ENCODE data around the gene SLC15A1.

Gene SLC15A1

DNA sequence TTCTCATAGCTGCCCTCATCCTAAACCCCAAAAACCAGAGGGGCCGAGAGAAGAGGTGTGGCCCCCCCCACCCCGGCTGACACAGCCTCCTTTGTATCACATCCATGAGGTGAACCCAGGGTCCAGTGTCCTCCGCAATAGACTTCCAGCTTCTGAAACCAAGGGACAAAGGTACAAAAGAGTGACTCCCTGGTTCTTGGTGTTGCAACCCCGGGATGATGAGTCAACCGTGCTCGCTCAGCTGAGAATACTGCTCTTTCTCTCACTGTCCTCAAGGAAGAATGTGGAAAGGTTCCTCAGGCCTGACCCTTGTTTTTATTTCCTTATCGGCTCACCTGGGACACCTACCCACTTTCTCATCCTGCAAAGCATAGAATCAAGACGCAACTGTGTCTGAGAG, 5.5 kb downstream of the SLC15A1 start:
- DNase-seq = no peak

DNA sequence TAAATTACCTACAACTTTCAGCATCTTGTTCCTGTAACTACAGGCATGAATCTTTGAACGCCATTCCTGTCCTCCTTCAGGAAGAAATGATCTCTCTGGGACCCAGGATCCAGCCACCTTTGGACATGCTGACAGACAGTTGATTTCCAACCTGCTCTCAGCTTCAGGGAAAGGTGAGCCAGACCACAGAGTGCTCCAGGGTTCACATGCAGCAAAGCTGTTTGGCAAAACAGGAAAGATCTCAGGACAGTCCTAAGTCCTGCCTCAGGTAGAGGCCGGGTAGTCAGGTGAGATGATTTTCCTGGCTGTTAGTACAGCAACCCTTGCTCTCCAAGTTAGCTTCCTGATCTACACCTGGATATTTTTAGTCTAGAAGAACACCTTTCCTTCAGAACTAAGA, 9.1 kb downstream of the SLC15A1 start:
- no peak for DNase-seq

DNA sequence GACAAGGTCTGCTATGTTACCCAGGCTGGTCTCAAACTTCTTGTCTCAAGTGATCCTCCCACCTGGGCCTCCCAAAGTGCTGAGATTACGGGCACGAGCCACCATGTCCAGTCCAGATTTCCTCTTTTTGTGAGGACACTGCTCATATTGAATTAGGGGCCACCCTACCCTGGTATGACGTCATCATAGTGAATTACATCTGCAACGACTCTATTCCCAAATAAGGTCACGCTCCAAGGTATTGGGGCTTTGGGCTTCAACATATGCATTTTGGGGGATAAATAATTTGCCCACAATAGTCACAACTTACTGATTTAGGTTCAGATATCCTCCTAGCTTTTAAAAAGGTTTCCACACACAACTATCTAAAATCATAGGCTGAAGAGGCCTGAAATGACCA, 9.5 kb downstream of the SLC15A1 start:
- no peak for DNase-seq

DNA sequence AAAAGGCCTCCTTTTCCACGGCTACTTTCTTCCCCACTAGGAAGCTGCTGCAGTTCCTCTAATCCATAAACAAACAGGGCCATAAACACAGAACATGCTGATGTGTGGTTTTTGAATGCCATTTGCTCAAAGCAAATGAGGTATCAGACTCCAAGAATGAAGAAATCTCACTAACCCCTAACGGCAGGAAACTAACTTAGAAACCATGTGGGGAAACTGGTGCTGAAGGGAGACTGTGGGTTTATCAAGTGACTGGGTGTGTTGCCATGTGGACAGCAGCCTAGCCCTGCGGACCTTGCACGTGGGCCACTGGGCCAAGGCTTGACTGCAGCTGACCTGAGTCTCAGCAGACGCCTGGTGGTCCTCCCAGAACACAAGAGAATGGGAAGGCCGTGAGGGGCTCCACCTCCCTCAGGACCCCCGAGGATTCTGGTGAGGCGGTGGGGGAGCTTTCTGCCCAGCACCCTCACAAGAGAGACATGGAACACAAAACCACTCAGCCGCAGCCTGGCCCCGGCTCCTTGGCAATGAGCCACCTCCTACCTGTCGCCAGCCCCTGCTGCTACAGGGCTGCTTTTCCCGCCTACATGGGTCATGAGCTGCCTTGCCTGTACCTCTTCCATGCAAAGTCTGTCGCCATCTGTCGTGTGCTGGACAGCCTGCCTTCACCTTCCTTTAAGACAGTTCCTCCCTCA, 10.6 kb downstream of the SLC15A1 start:
- DNase-seq = no peak

DNA sequence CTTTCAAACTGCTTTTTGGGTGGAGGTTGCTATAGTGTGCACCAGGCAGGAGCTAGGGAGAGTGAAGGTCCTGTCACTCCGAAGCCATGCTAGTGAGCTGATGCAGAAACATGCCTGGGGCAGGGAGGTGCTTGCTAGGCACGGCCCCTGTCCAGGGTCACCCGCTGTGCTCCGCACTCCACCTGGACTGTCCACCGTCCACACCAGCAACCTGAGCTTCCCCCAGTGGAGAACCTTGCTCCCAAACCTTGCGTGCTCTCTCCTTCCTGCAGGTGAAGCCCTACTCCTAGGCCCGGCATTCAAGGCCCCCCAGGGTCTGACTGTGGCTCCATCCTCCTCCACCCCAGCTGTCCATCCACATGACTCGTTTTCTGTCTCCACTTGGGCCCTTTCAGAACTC, 12.3 kb downstream of the SLC15A1 start:
- DNase-seq = no peak

DNA sequence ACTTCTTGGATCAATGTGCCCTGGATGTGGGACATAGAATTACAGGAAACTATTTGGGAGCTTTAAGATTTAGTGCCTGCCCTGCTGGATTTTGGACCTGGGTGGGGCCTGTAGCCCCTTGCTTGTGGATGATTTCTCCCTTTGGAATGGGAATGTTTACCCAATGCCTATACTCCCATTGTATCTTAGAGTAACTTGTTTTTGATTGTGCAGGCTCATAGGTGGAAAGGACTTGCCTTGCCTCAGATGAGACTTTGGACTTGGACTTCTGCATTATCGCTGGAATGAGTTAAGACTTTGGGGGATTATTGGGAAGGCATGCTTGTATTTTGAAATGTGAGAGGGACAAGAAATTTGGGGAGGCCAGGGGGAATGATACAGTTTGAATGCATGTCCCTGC, 13.5 kb downstream of the SLC15A1 start:
- DNase-seq = no peak

DNA sequence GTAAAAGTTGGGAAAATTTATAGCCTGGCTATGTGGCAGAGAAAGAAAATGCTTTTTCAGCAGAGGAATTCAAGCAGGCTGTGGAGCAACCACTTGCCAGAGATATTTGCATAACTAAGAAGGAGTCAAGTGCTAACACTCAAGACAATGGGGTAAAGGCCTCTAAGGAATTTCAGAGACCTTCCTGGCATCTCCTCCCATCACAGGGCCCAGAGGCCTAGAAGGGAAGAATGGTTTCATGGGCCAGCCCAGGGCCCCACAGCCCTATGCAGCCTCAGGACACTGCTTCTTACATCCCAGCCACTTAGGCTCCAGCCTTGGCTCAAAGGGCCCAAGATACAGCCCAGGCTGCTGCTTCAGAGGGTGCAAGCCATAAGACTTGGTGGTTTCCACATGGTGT, 14.3 kb downstream of the SLC15A1 start:
- no peak for DNase-seq

DNA sequence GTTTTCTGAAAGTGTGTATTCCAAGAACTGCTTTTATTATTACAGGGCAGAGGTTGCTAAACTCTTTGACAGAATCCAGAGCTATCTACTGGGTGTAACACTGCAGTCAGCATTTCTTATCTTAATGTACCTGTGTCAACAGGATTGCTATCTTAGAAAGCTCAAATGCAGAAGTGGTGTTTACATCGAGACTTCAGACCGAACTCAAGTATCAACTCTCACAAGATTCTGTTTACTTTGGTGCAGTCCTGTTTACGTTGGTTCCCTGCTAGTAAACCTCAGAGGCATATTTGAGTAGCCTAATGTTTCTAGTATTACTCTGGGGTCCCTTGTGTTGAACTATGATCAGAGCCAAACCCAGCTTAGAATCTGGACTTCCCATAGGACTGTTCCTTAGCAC, 20.5 kb downstream of the SLC15A1 start:
- no peak for DNase-seq

DNA sequence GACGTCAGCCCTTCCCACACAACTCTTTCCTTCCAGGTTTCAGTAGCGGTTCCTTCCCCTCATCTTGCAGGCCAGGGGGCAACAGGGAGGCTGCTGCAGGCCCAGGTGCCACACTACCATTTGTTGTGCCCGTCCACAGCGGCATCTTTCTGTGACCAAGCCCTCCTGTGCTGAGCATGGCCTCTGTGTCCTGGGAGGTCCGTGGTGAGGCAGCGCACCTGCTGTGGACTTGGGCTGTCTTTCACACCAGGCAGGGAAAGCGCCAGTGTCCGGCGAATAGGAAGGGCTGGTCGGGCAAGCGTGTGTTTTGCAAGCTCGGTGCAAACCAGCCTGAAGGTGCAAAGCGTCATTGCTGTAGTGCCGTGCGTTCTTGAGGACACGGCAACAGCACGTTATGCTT, 21.4 kb downstream of the SLC15A1 start:
- DNase-seq = no peak

DNA sequence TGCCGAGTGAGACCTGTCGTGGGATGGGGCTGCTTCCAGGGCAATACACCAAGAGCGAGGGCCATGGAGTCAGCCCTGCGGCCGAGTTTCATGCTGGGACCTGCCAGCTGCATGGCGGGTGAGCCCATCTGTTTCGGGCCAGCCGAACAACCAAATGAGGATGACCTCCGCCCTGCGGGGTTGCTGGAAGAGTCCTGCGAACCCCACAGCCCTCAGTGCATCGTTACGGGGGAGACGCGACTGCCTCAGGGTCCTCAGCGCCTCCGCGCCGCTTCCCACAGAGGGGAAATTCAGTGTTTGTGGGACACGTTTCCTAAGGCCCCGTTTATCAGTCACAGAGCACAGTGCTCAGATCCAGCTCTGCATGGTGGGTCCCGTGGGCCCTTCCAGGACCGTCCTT, 22.0 kb downstream of the SLC15A1 start:
- no peak for DNase-seq

DNA sequence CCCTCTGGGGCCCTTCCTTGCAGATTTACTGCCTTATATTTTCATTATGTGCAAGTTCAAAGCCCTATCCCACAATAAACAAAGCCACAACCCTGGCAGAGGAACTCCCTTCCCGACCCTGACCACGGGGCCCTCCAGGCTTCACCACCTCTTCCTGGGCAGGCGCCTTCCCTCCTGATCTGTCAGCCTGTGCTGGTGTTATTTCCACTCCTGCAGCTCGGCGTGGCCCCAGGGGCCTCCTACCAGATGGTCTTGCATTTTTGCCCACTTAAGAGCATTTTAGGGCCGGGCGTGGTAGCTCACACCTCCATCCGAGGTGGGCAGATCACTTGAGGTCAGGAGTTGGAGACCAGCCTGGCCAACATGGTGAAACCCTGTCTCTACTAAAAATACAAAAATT, 22.8 kb downstream of the SLC15A1 start:
- DNase-seq = no peak

DNA sequence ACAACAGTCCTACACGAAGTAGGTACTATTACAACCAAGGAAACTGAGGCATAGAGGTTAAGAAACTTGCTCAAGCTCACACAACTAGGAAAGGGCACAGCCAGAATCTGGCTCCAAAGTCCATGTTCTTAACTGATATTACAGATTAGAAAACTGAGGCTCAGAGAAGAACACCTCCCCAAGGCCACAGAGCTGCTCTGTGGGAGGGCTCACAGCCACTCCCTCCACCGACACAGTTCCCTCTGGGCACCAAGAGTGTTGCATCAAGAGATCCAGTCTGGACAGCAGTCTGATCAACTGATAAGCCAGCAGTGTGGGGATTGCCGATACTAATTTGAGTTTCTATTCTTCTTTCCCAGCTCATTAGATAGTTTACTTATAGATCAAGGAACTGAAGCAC, 29.5 kb downstream of the SLC15A1 start:
- no peak for DNase-seq

DNA sequence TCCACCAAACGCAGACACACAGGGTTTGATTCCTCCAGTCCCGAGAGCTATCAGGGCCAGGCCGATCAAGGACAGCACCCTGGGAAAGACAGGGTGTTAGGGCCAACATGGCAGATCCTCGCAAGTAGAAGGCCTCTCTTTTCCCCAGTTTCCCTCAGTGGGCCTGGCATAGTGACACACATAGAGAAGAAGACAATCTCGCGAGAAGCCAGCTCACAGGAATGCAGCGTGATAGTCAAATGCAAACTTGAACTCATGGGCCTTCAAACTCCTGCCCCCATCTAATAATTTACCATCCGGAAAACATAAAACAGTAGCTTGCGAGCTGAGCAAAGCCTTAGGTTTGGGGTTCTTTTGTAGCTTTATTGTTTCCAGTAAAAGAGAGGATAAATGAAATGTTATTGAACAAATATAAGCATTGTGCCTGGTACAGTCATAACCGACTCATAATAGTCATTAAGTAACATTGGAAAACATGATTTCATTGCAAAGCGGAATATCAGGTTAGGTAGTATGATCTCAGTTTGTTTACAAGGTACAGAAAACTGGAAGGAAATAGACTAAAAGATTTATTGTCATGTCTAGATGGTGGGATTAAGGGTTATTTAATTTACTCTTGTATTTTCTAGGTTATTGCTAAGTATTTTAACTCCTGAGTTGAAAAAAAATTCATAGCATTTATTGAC, 30.5 kb downstream of the SLC15A1 start:
- DNase-seq = no peak

DNA sequence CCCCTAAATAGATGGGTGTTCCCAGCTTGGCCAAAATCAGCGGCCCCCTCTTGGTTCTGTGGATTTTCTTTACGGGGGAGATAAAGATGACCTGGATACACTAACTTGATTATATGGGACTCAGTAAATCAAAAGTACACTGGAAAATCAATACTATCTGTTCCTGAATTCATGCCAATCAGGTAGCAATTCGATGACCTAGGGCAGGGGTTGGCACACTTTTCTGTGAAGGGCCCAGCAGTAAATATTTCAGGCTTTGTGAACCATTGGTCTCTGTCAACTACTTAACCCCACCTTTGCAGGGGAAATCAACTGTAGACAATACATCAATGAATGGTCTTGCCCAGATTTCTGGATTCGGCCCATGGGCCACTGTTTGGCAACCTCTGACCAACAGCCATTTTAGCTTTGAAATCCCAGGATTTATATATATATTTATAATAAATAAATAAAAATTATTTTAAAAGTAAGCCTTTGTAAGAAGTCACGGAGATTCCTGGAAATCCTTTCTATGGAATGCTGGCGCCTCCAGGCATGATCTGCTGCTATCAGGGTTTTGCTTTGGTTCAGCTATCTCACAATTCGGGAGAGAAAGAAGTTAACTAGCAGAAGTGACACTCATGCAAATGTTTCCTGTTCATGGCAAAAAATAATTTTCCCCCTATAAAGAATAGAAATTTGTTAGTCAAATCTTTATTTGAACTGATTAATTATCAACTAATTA, 32.8 kb downstream of the SLC15A1 start:
- DNase-seq = no peak

DNA sequence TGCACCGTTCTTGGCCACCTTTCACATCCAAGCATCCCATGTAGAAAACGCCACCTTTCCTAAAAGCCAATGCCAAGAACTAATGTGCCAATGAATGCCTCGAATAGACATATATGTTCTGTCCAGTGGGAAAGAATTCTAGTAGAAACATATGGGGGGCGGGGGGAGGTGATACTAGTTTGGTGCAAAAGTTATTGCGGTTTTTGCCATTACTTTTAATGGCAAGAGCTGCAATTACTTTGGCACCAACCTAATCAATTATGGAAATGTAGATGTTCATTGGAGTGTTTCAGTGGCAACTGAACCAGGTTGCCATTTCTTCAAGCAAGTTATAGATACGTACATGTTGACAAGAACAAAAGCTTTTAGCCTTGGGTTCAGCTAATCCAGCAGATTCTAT, 34.6 kb downstream of the SLC15A1 start:
- DNase-seq = no peak

DNA sequence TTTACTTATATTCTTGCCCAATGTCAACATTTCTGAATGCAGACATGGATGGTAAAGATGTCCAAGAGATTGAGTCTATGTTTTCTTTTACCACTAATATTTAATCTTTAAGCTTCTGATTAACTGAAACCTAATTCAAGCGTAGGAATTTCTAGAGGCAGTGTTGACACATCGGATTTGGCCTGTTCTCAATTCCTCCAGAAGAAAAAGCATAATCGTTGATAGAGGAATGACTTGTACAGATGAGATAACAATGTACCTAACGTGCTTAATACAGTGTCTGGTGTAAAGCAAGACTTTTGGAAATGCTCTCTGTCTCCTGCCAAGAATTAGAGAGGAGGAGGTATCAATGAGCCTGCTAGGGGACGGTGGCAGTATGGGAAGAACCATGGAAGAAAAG, 35.2 kb downstream of the SLC15A1 start:
- DNase-seq = no peak

DNA sequence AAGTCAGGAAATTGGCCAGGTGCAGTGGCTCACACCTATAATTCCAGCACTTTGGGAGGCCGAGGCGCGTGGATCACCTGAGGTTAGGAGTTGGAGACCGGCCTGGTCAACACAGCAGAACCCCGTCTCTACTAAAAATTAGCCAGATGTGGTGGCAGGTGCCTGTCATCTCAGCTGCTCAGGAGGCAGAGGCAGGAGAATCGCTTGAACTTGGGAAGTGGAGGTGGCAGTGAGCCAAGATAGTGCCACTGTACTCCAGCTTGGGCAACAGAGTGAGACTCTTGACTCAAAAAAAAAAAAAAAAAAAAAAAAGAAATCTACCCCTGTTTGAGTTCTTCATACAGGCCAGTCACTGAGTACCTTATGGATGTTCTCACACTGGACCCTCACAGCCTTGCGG, 42.0 kb downstream of the SLC15A1 start:
- no peak for DNase-seq

DNA sequence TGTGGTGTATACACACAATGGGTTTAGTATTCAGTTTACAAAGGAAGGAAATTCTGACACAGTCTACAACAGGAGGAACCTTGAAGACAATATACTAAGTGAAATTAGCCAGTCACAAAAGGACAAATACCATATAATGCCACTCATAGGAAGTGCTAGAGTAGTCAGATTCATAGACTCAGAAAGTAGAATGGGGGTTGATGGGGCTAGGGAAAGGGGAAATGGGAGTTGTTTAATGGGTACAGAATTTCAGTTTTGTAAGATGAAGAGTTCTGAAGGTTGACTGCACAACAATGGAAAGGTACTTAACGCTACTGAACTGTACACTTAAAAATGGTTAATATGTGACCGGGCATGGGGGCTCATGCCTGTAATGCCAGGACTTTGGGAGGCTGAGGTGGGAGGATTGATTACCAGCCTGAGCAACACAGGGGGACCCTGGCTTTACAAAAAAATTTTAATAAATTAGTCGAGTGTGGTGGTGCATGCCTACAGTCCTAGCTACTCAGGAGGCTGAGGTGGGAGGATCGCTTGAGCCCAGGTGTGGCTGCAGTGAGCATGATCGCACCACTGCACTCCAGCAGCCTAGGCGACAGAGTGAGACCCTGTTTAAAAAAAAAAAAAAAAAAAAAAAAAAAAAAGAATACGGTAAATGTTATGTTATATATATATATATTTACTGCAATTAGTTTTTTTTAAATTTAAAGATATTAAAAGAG, 45.0 kb downstream of the SLC15A1 start:
- DNase-seq = no peak

DNA sequence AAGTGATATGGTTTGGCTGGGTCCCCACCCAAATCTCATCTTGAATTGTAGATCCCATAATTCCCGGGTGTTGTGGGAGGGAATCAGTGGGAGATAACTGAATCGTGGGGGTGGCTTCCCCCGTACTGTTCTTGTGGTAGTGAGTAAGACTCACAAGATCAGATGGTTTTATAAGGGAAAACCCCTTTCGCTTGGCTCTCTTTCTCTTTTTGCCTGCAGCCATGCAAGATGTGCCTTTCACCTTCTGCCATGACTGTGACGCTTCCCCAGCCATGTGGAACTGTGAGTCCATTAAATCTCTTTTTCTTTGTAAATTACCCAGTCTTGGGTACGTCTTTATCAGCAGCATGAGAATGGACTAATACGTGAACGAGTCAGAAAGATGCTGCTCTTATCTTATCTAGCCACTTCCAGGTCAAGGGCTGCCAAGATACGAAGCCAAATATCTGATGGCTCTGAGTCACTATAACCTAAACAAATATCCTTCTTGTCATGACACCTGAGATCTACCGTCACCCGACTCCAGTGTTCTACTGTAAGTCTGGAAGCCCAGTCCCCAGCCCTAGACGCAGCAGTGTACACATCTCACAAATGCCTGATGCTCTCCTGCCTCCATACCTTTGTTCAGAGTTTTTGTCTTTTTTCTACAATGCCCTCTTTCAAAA, 45.9 kb downstream of the SLC15A1 start:
- no peak for DNase-seq

DNA sequence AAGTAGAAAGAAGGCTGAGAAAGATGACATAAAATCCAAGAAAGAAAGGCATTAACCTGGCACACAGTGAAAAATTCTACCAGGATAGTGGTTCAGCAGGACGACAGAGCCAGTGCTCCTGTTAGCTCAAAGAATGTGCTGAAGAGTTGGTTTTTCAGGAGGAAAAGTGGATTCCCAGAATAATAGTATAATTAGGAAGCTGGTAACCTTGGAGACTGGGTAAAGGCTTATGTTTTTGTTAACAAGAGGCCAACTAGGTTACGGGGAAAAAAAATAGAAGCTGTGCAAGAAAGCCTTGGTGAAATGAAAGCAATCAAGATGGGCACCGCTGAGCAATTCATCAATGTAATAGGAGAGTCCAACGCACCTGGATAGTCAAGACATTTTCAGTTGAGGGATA, 54.7 kb downstream of the SLC15A1 start:
- DNase-seq = no peak

DNA sequence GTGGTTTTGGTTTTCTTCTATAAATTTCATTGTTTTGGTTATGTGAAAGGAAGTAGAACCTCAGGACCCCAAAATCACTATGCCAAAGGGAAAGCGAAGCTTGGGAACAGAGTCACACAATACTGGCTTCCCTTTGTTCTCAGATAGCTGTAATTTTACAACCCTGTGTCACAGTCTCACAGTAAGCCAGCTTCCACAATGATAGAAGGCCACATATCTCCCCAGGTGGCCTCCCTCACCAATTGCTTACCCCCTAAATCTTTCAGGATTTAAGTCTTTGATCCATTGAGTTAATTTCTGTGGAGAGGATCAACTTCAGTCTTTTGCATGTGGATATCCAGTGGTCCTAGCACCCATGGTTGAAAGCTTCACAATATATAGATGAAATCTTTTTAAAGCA, 58.7 kb downstream of the SLC15A1 start:
- DNase-seq = no peak

DNA sequence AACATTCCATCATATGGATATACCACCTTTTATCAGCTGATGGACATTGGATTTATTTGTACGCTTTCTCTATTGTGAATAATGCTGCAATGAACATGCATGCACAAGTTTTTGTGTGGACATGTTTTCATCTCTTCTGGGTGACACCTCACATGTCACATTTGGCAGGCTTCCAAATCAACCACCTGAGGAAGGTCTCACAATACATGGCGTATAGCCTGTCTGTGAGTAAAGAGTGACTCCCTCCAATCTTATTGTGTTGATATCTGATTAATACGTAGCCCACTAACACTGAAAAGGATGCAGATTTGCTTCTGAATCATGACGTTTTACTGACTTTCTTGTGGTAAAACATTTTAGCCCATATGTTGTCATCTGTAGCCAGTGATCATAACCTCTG, 61.1 kb downstream of the SLC15A1 start:
- DNase-seq = no peak

DNA sequence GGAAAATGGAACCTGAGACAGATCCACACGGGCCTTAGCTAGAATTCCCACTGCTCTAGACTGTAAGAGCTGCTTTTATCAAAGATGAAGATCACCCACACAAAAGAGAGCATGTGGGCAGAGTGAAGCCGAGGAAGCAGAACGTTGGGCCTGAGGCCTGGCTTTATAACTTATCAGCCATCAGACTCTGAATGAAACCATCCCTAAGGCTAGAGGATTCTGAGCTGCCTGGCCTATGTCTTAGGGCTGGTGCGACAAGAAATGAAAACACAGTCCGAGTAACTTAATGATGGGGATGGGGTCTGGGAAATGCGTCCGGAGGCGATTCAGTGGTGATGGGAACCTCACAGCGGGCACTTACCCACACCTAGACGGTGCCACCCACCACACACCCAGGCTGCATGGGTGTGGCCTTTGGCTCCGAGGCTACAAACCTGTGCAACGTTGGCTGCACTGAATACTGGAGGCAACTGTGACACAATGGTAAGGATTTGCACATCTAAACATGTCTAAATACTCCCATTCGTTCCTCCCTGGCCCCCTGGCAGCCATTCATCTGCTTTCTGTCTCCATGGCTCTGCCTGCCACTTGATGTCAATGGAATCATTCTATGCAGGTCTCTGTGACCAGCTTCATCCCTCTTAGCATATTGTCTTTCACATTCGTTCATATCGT, 62.0 kb downstream of the SLC15A1 start:
- DNase-seq = no peak
